OCI-LY3 (cell line): ENCODE data around the gene HS1BP3.

Experiments
- H2AFZ ChIP-seq: fragments of 200-600, 300-600 bp; shearing (Covaris generic); 2 replicates; pipeline ENCODE4 v1.6.0; 2014; ENCODE audit warnings: antibody characterized with exemption, low read depth, low read length
- H3K27ac ChIP-seq: fragments of 200-600, 300-600 bp; sonication (generic); 2 replicates; pipeline ENCODE4 v1.5.1; 2014; ENCODE audit warnings: mild to moderate bottlenecking, low read length, moderate library complexity, mixed read lengths
- H3K27me3 ChIP-seq: fragments of 200-600, 300-600 bp; sonication (generic); 2 replicates; pipeline ENCODE4 v1.6.1; 2014; ENCODE audit warnings: low read depth, low read length, mixed read lengths
- H3K36me3 ChIP-seq: fragments of 200-600, 300-600 bp; sonication (generic); replicated peaks from 2 replicates; pipeline ENCODE3; 2014; ENCODE audit warnings: low read depth, low read length, mixed read lengths
- H3K4me1 ChIP-seq: fragments of 300-600, 200-600 bp; sonication (generic); 2 replicates; pipeline ENCODE4 v1.6.1; 2014; ENCODE audit warnings: low read length, mixed read lengths
- H3K4me2 ChIP-seq: fragments of 200-600, 300-600 bp; sonication (generic); 2 replicates; pipeline ENCODE4 v1.6.1; 2014; ENCODE audit warnings: low read length, mixed read lengths
- H3K4me3 ChIP-seq: fragments of 300-600, 200-600 bp; sonication (generic); 2 replicates; pipeline ENCODE4 v1.5.1; 2014; ENCODE audit warnings: antibody characterized with exemption, mild to moderate bottlenecking, low read length, moderate library complexity
- H3K79me2 ChIP-seq: fragments of 300-600, 200-600 bp; shearing (Covaris generic); 2 replicates; pipeline ENCODE4 v1.6.1; 2014; ENCODE audit warnings: mild to moderate bottlenecking, low read length, mixed read lengths
- H3K9ac ChIP-seq: fragments of 300-600, 200-600 bp; shearing (Covaris generic); 2 replicates; pipeline ENCODE4 v1.6.0; 2014; ENCODE audit warnings: mild to moderate bottlenecking, low read length, moderate library complexity
- H3K9me3 ChIP-seq: fragments of 200-600, 300-600 bp; shearing (Covaris generic); 2 replicates; pipeline ENCODE4 v1.6.1; 2014; ENCODE audit warnings: low read length, mixed read lengths; ENCODE audit not compliant: insufficient read depth
- H4K20me1 ChIP-seq: fragments of 200-600, 300-600 bp; sonication (generic); 2 replicates; pipeline ENCODE4 v1.6.1; 2016; ENCODE audit warnings: low read length, mixed read lengths; ENCODE audit not compliant: insufficient read depth
- CTCF ChIP-seq: fragments of 200-600, 300-600 bp; sonication (generic); IDR thresholded peaks from 2 replicates; pipeline ENCODE4 v1.5.1; 2014; ENCODE audit warnings: antibody characterized with exemption, low read length, low read depth
- EZH2phosphoT487 ChIP-seq: fragments of 200-600 bp; shearing (Covaris generic); IDR thresholded peaks from 2 replicates; pipeline ENCODE4 v1.6.1; 2018; ENCODE audit warnings: antibody characterized with exemption, mixed run types, low read depth

HS1BP3 gene

GRCh38 chr2:20680744-20681375 lies 30.0 kb upstream of the HS1BP3 start:
- Histone ChIP-seq H3K36me3 (peaks cover 51% of the 10 kb centered on the region), H3K79me2 (peaks cover 18% of the 10 kb centered on the region), H3K27ac (no peak overlapping the region), H2AFZ (no peak overlapping the region), H3K9ac (no peak overlapping the region), H3K4me1 (peaks cover 35% of the 10 kb centered on the region), H3K4me3 (no peak overlapping the region), H3K9me3 (no peaks in the 10 kb centered on the region), H3K4me2 (no peak overlapping the region), H4K20me1 (no peaks in the 10 kb centered on the region), H3K27me3 (no peaks in the 10 kb centered on the region)
- TF ChIP-seq EZH2phosphoT487 = no peak
- no peak for TF ChIP-seq CTCF

GRCh38 chr2:20678780-20679179 lies 27.9 kb upstream of the HS1BP3 start:
- peaks cover 56% of the 10 kb centered on the region for H3K4me1 ChIP-seq
- peaks cover 32% of the 10 kb centered on the region for H3K79me2 ChIP-seq
- H3K9ac ChIP-seq = peak overlapping the region; percentile 77
- H3K9me3 ChIP-seq = no peaks in the 10 kb centered on the region
- H2AFZ ChIP-seq = no peak overlapping the region
- peak overlapping the region; percentile 99 for H3K27ac ChIP-seq
- TF ChIP-seq CTCF (no peak), EZH2phosphoT487 (no peak)
- H3K36me3 ChIP-seq = peaks cover 52% of the 10 kb centered on the region
- H3K4me3 ChIP-seq = peak overlapping the region; percentile 66
- no peaks in the 10 kb centered on the region for H4K20me1 ChIP-seq
- H3K4me2 ChIP-seq = peak overlapping the region; percentile 89
- H3K27me3 ChIP-seq = no peaks in the 10 kb centered on the region

- Histone ChIP-seq H3K36me3 (peaks cover 59% of the 10 kb centered on the region), H3K4me2 (peak overlapping the region; percentile 89), H3K4me3 (peak overlapping the region; percentile 66), H3K9ac (peak overlapping the region; percentile 77), H4K20me1 (no peaks in the 10 kb centered on the region), H2AFZ (no peak overlapping the region), H3K27me3 (no peaks in the 10 kb centered on the region), H3K79me2 (peaks cover 39% of the 10 kb centered on the region), H3K9me3 (no peaks in the 10 kb centered on the region), H3K27ac (peak overlapping the region; percentile 99), H3K4me1 (peaks cover 63% of the 10 kb centered on the region)
- no peak for TF ChIP-seq CTCF
- no peak for TF ChIP-seq EZH2phosphoT487
These were observed 27.1 kb upstream of the HS1BP3 start for GRCh38 chr2:20678086-20678395.

- Histone ChIP-seq H3K9ac (peak overlapping the region; percentile 77), H3K4me2 (peak overlapping the region; percentile 89), H4K20me1 (no peaks in the 10 kb centered on the region), H3K36me3 (peaks cover 60% of the 10 kb centered on the region), H3K27me3 (no peaks in the 10 kb centered on the region), H3K27ac (peak overlapping the region; percentile 99), H3K9me3 (no peaks in the 10 kb centered on the region), H2AFZ (no peak overlapping the region), H3K79me2 (peaks cover 45% of the 10 kb centered on the region), H3K4me1 (peaks cover 69% of the 10 kb centered on the region), H3K4me3 (peak overlapping the region; percentile 66)
- TF ChIP-seq CTCF = peak; percentile 53
- no peak for TF ChIP-seq EZH2phosphoT487
These were observed 26.6 kb upstream of the HS1BP3 start for GRCh38 chr2:20677301-20678085.
